Kidney (tissue), 14 donors: Measurements from ENCODE around the gene FRMD1. TPM values are rescaled to one million over a fixed set of nuclear protein-coding genes. Genes with fewer than 3 reads are reported as not detected.

Experiments
- DNase-seq, 5 donors: peaks; one replicate each; pipeline ENCODE4 v3.0.0-alpha.2; 2013 to 2020
- FAIRE-seq: peaks from 2 replicates; lab custom pipeline; 2012; peaks lifted over from hg19 to GRCh38; lab: Jason Lieb, UNC
- H3K27ac ChIP-seq, 2 donors: one replicate each; pipeline ENCODE4 v1.7.0; 2013; ENCODE audit warnings: low read depth in 2 of 2, low read length in 2 of 2, inconsistent platforms in 1 of 2
- H3K27me3 ChIP-seq: one replicate; pipeline ENCODE4 v1.7.1; 2013; ENCODE audit warnings: low read length, inconsistent platforms; ENCODE audit not compliant: control insufficient read depth, insufficient read depth
- H3K36me3 ChIP-seq, 3 donors: one replicate each; pipeline versions ENCODE4 v1.7.0 to v1.7.1; 2013; ENCODE audit warnings: low read length in 3 of 3, control low read depth in 1 of 3, inconsistent platforms in 1 of 3; ENCODE audit not compliant: insufficient read depth in 3 of 3, control insufficient read depth in 2 of 3
- H3K4me1 ChIP-seq, 3 donors: one replicate each; pipeline versions ENCODE4 v1.7.0 to v1.7.1; 2013; ENCODE audit warnings: low read length in 3 of 3, inconsistent platforms in 1 of 3, low read depth in 1 of 3; ENCODE audit not compliant: control insufficient read depth in 2 of 3, insufficient read depth in 2 of 3
- H3K4me3 ChIP-seq, 3 donors: one replicate each; pipeline versions ENCODE4 v1.7.0 to v1.8.1; 2013; ENCODE audit warnings: low read length in 3 of 3, control low read depth in 1 of 3, inconsistent platforms in 1 of 3
- H3K9ac ChIP-seq, 3 donors: one replicate each; pipeline versions ENCODE4 v1.7.0 to v1.7.1; 2013; ENCODE audit warnings: low read length in 3 of 3, control low read depth in 1 of 3, inconsistent platforms in 1 of 3
- H3K9me3 ChIP-seq, 3 donors: one replicate each; pipeline versions ENCODE4 v1.7.0 to v1.7.1; 2013; ENCODE audit warnings: low read length in 3 of 3, control low read depth in 1 of 3, inconsistent platforms in 1 of 3; ENCODE audit not compliant: control insufficient read depth in 2 of 3, insufficient read depth in 1 of 3
- CTCF ChIP-seq: IDR thresholded peaks from 3 replicates; pipeline ENCODE4 v1.5.1; 2012; ENCODE audit warnings: mild to moderate bottlenecking, moderate library complexity, borderline replicate concordance; ENCODE audit not compliant: insufficient read depth; ENCODE audit errors: extremely low read depth
- intact Hi-C: fragments of 100-400 bp; cut with DNase I; formaldehyde crosslinking; loops from one replicate; pipeline ENCODE4 v1.11.1; 2022
- polyA plus RNA-seq: library from polyadenylated mRNA; stranded (reverse); fragments of 350-450 nt; fragmentation: Illumina TruSeq; extraction: RNeasy Lipid Tissue Mini Kit (QIAGEN cat#74804); gene quantifications from one replicate; pipeline ENCODE4 v1.2.3, GENCODE V29; 2014; ENCODE audit warnings: low read depth, low replicate concordance; ENCODE audit not compliant: insufficient read depth
- total RNA-seq: library from RNA; stranded (reverse); fragmentation: NEBNext Ultra II Directional; extraction: Animal tissue kit (Norgen Biotek cat#: 25700); gene quantifications from one replicate; pipeline ENCODE4 v1.2.1, GENCODE V29; 2021
- donor health status: control.
- donor health status: control.
- donor health status: control.
- donor health status: control.
- donor health status: control.
- donor health status: DM: yes; HTN: yes; CAD: no.
- donor health status: Normal renal cell carcinoma (clear cell type).

Gene FRMD1
- total and polyA plus RNA-seq, 2 donors from 2014 or later, result 1.1 to 7.5 TPM

GRCh38 chr6:168072261-168072660 lies 6.8 kb downstream of the FRMD1 start:
- Histone ChIP-seq H3K9me3 (peaks cover 0 to 3% (median 0%) of the 10 kb centered on the region in 3 donors), H3K27ac (no peak overlapping the region), H3K27me3 (peaks cover 2% of the 10 kb centered on the region), H3K36me3 (peaks cover 6 to 10% (median 7%) of the 10 kb centered on the region in 3 donors), H3K4me1 (no peaks in the 10 kb centered on the region), H3K9ac (no peak overlapping the region), H3K4me3 (no peak overlapping the region)
- intact Hi-C loops, result no loop called here
- FAIRE-seq (no peak), DNase-seq (no peak)
- no peak for TF ChIP-seq CTCF

- Histone ChIP-seq H3K36me3 (peaks cover 6 to 10% (median 7%) of the 10 kb centered on the region in 3 donors), H3K4me1 (no peaks in the 10 kb centered on the region), H3K27me3 (peaks cover 2% of the 10 kb centered on the region), H3K9ac (no peak overlapping the region), H3K27ac (no peak overlapping the region), H3K4me3 (no peak overlapping the region), H3K9me3 (peaks cover 0 to 3% (median 0%) of the 10 kb centered on the region in 3 donors)
- DNase-seq (peak in 1 of 5 donors; percentile 66), FAIRE-seq (no peak)
- intact Hi-C loops, result no loop called here
- TF ChIP-seq CTCF, result no peak
Observed at GRCh38 chr6:168071620-168072019, 7.4 kb downstream of the FRMD1 start.

- Histone ChIP-seq H3K27ac (no peak overlapping the region), H3K27me3 (peaks cover 2% of the 10 kb centered on the region), H3K9me3 (peaks cover 0 to 3% (median 0%) of the 10 kb centered on the region in 3 donors), H3K36me3 (peaks cover 6 to 10% (median 7%) of the 10 kb centered on the region in 3 donors), H3K4me3 (no peak overlapping the region), H3K4me1 (no peaks in the 10 kb centered on the region), H3K9ac (no peak overlapping the region)
- TF ChIP-seq CTCF, result no peak
- DNase-seq, result no peak
- intact Hi-C loops, result no loop called here
- no peak for FAIRE-seq
Observed at GRCh38 chr6:168070804-168071203, 8.2 kb downstream of the FRMD1 start.
